KOPT-K1 (cell line): ENCODE results near the gene ITPA.

Experiments
- H3K27ac ChIP-seq: fragments of 200-600 bp; sonication (generic); 2 replicates; pipeline ENCODE4 v1.5.1; 2016; ENCODE audit warnings: antibody characterized with exemption, mild to moderate bottlenecking, low read depth, low read length; ENCODE audit not compliant: poor library complexity, severe bottlenecking
- H3K36me3 ChIP-seq: fragments of 200-600 bp; sonication (generic); 2 replicates; pipeline ENCODE4 v1.5.1; 2017; ENCODE audit warnings: antibody characterized with exemption, mild to moderate bottlenecking, low read length, moderate library complexity; ENCODE audit not compliant: insufficient read depth
- H3K9me3 ChIP-seq: fragments of 200-600 bp; sonication (generic); 2 replicates; pipeline ENCODE4 v1.5.1; 2017; ENCODE audit warnings: antibody characterized with exemption, low read length, mild to moderate bottlenecking; ENCODE audit not compliant: insufficient read depth, poor library complexity, severe bottlenecking

The ITPA gene

GRCh38 chr20:3262566-3262965 lies 53.3 kb downstream of the ITPA start:
- no peaks in the 10 kb centered on the region for H3K36me3 ChIP-seq
- H3K27ac ChIP-seq = no peak overlapping the region
- H3K9me3 ChIP-seq = no peaks in the 10 kb centered on the region

- no peaks in the 10 kb centered on the region for H3K36me3 ChIP-seq
- no peak overlapping the region for H3K27ac ChIP-seq
- H3K9me3 ChIP-seq = no peaks in the 10 kb centered on the region
Observed at GRCh38 chr20:3270051-3270450, 60.8 kb downstream of the ITPA start.

- no peaks in the 10 kb centered on the region for H3K9me3 ChIP-seq
- H3K36me3 ChIP-seq = no peaks in the 10 kb centered on the region
- no peak overlapping the region for H3K27ac ChIP-seq
Observed at GRCh38 chr20:3273371-3273770, 64.1 kb downstream of the ITPA start.
